ENCODE data around the gene TUBB3.

- TF ChIP-seq CTCF (IDR thresholded peaks at IDR 0.05; ENCODE audit: low read length) (no peak), EZH2 (optimal IDR thresholded peaks at IDR 0.05; ENCODE audit: low read depth, low read length) (no peak)
Observed at GRCh38 chr16:89983536-89983935, 60.4 kb downstream of the TUBB3 start.
